ENCODE measurements around the gene DCXR.

The DCXR gene

GRCh38 chr17:82037092-82037888, at the start of gene DCXR:
Gene DCXR (minus strand): TSS chr17:82037697. CDS start chr17:82037682, 15 bp downstream.
- DNase-seq, result peak; percentile 91

GRCh38 chr17:82085931-82086764, 48.7 kb upstream of the DCXR start:
- no peak for DNase-seq

- DNase-seq, result no peak
Measured at GRCh38 chr17:82085031-82085861, 47.7 kb upstream of the DCXR start.

GRCh38 chr17:82084373-82085030, 47.0 kb upstream of the DCXR start:
- no peak for DNase-seq

GRCh38 chr17:82083533-82084359, 46.2 kb upstream of the DCXR start:
- DNase-seq, result no peak

GRCh38 chr17:82083009-82083408, 45.5 kb upstream of the DCXR start:
- DNase-seq, result no peak

- DNase-seq, result no peak
Measured at GRCh38 chr17:82082456-82082855, 45.0 kb upstream of the DCXR start.

- DNase-seq, result no peak
Measured at GRCh38 chr17:82081966-82082365, 44.5 kb upstream of the DCXR start.

- no peak for DNase-seq
Measured at GRCh38 chr17:82081546-82081945, 44.0 kb upstream of the DCXR start.

- no peak for DNase-seq
Measured at GRCh38 chr17:82080789-82081464, 43.4 kb upstream of the DCXR start.

GRCh38 chr17:82080048-82080788, 42.7 kb upstream of the DCXR start:
- no peak for DNase-seq

- no peak for DNase-seq
Measured at GRCh38 chr17:82079001-82079677, 41.6 kb upstream of the DCXR start.

- no peak for DNase-seq
Measured at GRCh38 chr17:82078433-82078832, 40.9 kb upstream of the DCXR start.

- DNase-seq, result no peak
Measured at GRCh38 chr17:82077617-82078358, 40.3 kb upstream of the DCXR start.

- DNase-seq, result no peak
Measured at GRCh38 chr17:82076785-82077591, 39.5 kb upstream of the DCXR start.

GRCh38 chr17:82076018-82076784, 38.7 kb upstream of the DCXR start:
- DNase-seq, result no peak

- DNase-seq, result no peak
Measured at GRCh38 chr17:82073446-82073845, 35.9 kb upstream of the DCXR start.

Data from 8988T (cell line).